NCI-H146 treated with DMSO at 0.1 percent for 48 hours (cell line): ENCODE data around the gene POLA1.
A peak's percentile ranks its signal among the peaks of the same experiment; 100 is the strongest.

Source experiments
- DNase-seq: peaks from one replicate; lab custom pipeline; 2025; ENCODE audit not compliant: unreplicated experiment; lab: John Stamatoyannopoulos, UW

Gene POLA1

DNA sequence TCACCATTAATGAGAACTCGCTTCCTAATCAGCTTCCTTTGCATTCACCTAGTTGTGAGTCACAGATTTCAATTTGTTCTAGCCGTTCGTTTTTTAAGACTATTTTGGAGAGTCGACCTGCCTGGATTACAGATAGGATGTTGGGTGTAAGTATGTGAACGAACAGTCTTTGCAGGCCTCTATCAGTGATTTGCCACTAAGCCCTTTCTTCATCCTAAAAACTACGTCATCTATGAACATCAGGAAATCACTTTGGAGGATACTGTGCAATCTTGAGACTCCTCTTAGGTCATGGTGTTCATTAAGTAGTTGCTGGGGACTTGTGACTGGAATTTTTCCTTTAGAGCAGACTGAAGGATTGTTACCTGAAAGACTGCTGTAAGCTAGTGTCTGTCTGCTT is 1.1 kb downstream of the POLA1 start:
- no peak for DNase-seq

DNA sequence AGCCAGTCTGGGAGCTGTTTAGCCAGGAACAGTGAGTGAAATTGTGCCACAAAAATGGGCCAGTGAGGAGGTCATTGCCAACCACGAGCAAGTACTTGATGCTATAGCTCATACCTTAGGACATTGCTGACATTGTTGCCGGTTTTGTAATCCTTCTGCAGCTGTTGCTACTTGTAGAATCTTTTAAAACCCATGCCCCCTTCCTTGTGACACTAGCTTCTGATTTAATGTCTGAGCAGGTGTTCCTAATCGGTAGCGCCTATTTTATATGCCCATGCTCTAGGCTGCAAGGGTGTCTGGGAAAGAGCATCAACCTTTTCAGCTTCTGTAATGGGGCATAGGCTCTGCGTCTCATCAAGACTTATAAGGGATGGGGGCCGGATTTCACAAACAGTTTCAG is 2.6 kb downstream of the POLA1 start:
- no peak for DNase-seq

DNA sequence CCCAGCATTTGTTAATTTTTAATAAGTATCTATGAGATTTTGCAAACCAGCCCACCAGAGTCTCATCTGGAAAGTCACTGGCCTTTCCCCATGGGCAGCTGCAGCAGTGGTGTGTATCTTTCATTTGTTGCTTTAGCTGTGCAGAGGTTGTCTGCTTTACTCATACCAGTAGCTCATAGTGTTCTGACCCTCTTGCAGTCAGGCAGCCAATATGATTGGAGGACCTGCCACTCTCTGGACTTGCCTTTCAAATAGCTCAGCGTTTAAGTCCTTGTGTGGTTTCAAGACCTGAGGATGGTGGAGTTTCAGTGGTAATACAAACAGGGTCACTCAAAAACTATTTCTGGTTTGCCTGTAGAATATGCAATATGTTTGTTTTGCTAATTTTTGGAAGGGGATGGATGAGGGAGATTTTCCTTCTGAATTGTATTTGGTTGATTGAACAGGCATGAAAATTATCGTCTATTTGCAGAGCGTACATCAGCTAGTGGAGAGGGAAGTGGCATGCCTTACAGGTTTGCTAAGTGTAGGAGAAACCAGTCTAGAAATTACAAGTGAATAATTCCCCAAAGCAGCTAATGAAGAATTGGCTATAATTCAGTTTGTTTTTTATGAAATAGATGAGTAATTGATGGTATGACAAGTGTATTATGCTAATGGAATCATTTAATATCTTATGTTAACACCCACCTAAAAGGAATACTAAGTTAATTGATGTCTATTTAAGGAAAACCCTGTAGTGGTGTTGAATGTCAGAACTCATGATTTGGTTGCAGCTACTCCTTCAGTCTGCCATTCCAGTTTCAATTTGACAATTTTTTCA is 8.9 kb downstream of the POLA1 start:
- DNase-seq: no peak

DNA sequence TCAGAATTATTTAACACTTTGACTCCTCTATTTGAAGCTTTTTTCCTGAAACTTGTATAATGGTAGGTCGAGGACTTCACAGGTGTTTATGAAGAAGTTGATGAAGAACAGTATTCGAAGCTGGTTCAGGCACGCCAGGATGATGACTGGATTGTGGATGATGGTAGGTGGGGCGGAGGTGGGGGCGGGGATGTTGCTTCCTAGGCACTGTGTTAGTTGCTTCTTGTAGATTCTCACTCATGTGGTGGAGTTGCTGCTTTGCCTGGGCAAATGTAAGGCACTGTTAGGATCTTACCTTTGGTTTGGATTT is 9.4 kb downstream of the POLA1 start:
- DNase-seq: no peak

DNA sequence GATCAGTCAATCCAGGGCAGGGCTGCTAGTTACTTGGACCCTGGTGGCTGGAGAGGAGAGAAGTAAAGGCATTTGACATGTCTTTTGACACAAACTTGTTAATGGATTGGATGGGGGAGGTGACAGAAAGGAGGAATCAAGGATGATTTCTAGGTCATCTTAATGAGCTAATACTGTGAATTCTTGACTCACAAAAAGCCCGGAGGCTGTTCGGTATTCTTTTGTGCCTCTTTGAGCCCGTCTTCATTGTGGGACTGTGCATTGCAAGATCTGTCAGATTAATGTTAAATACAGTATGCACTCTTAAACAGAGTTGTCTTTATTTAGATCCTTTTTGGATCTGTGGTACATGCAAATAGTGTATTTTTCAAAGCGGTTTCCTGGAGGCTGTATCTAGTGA is 25.1 kb downstream of the POLA1 start:
- DNase-seq: no peak

DNA sequence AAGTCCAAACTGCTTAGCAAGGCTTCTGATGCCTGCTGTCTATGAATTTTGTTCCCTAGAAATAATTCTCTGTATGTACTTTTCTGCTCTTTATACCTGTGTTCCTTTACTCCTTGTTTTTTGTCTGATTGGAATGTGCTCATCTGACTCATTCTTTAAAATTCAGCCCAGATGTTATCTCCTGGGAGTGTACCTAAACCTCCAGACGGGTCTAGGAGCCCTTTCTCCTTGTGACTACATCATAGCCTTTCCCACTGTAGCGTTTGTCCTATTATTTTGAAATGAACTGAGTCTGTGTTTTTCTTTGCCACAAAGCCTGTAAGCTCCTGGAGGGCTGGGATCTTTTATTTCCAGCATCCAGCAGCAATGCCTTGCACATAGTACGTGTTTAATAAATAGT is 26.3 kb downstream of the POLA1 start:
- DNase-seq: no peak

DNA sequence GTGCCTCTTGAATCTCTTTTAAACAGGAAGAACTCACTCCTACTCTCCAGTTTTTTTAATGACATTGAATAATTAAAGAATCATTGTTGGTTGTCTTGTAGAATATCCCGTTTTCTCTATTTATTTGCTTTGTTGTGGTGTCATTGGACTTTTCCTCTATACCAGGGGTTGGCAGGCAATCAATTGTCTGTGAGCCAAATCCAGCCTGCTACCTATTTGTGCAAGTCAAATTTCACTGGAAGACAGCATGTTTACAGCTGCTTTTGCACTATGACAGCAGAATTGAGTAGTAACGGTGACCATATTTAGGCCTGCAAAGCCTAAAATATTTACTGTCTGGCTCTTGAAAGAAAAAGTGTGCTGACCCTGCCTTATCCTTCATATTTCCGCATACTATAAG is 34.8 kb downstream of the POLA1 start:
- DNase-seq: no peak

DNA sequence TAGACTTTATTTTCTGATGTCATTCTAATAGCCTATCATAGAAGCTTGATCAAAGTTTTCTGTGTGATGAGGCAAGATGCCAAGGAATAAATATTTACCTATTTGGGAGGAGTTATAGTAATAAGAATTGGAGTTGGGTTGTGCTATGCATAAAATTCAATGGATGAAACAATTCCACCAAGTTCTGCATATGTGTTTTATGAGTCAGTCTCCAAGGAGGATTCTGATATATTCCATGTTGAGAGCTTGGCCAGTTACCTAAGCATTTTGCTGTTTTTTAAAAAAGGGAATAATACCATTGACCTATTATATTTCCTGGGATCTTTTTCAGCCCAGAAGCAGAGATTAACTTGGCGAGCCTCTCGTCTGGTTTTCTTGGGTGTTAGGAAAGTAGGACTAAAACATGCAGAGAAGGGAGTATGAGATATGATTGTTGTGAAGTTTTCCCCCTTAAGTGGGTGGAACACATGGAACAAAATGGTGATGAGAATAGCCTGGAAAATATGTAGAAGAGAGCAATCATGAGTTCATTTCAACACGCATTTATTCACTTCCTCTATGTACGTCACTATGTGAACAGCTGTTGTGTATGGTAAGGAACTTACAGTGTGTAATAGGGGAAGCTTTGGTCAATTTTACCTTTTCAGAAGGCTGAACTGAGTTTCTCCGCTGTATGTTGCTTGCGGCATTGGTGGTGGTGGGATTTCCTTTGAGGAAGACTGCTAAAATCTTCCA is 39.2 kb downstream of the POLA1 start:
- no peak for DNase-seq

DNA sequence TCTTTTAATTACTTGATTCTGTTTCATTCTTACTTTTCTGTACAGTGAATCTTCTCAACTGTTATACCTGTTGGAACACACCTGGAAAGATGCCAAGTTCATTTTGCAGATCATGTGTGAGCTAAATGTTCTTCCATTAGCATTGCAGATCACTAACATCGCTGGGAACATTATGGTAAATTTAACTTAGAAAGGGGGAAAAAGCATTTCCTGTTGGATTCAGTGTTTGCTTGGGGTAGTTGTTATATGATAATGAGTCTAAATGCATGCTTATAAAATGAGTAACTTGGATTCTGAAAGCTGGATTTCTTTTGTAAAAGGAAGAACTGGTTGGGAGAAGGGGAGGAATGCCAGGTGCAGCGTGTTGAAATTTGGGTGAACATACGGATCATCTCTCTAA is 47.6 kb downstream of the POLA1 start:
- no peak for DNase-seq

DNA sequence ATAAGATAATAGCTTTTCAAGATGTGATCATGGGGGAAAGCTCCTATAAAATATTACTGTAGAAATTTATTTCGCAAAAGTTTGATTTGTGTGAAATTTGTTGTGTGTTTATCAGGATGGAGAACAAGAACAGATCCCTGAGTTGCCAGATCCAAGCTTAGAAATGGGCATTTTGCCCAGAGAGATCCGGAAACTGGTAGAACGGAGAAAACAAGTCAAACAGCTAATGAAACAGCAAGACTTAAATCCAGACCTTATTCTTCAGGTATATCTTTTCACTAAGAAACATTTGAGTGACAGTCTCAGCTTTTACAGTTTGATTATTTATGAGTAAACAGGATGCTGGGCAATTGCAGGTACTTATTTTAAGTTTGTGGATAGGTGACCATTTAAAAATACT is 54.5 kb downstream of the POLA1 start:
- no peak for DNase-seq

DNA sequence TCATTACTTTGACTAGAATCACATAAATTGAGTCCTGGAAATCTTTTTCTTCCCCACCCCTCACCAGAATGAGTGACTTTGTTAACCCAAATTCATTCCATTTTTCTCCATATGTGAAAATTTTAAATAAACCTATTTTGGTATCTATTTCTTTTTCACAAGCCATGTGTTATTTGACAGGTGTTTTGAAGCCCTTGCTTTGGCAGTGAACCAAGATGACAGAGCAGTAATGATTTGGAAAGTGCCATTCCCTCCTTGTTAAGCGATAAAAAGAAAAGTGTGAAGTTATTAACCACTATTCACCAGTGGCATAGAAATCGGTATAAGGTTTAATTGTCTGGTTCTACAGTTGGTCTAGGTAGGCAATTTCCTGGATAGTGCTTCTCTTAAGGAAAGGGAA is 66.1 kb downstream of the POLA1 start:
- no peak for DNase-seq

DNA sequence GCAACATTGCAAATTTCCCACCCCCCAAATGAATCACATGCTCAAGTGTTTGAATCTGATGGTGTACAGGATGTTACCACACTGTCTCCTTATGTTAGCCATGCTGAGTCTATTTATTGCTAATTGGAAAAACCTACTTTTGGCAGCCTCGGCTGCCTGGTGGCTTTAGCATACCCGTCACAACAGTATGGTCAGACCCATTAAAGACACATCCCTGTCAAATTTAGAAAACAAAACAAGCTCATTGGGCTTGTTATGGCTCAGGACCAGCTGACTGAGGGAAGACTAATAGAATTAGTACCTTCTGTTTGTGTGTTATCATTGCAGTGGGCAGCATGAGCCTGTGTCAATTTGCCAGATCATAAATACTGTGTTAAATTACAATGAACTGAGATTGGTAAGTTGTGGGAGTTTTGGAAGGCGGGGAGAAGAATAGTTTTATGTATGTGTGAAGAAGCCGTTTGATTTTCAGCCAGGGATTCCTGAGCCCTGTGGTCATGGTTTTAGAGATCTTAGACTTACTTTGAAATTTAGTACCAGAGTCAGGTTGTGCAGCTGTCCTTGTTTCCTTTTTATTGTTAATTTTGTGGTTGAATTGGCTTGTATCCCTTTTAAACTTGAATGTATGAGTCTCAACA is 66.8 kb downstream of the POLA1 start:
- no peak for DNase-seq

DNA sequence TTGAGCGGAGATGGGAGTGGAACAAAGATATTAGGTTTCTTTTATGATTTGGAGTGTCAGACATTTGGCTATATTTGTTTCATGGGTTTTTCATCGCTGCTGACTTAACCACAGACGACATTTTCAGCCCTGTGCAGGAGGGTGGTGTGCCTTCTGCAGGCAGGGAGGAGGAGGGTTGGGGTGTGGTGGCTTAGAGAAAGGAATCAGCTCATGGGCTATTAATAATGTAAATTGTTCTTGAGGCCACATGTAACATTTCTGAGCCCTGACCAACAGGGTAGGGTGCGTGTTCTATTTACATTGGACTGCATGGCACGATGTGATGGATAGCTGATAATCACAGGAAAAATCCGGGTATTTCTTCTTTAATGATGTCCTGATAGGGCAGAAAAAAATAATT is 67.6 kb downstream of the POLA1 start:
- no peak for DNase-seq

DNA sequence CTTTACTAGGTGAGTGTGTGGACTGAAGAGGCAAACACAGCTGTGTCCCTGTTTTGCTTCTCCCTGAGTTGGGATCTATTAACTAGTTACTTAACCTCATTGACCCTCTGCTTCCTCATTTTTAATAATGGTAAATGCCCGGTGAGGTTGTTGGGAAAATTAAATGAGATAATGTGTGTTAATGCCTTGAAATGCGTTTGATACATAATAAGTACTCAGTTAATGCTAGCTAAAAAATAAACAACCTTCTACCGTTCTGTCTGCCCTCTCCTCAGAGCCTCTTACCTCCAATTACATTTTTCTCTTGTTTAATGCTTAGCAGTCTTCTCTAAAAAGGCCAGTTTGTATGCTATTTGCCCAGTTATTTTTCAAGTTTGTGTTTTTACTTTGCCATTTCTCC is 70.3 kb downstream of the POLA1 start:
- no peak for DNase-seq

DNA sequence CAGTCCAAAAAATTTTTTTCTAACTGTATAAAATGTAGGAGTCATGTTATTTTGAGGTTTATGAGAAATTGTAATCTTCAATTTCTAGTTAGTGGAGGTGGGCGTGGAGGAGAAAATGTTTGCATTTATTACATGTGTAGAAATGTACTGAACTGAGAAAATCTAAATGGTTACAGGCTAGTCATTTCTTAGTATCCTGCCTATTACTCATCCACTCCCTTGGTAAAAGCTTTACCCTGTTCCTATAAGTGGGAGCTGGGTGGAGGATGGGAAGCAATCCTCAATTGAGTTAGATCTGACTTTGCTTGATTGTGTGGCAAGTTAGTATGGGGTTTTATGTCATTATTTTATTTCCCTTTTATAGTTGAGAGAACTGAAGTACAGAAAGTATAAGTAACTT is 73.8 kb downstream of the POLA1 start:
- DNase-seq: no peak

DNA sequence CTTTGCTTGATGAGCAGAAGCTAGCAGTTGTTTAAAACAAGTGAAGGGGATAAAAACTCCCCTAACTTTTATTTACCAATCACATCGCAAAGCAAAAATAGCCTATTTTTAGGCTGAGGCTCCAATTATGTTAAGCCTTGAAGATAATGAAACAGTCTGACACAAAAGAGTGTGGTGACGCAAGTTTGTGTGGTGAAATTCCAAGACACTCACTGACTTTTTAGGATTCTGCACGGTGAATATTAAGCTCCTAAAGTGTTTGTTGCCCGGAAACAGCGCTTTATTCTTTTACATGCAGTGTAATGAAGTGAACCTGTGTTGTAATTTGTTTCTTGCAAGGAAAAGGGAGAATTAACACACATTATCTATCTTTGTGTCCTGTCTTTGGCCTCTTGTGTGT is 74.8 kb downstream of the POLA1 start:
- DNase-seq: no peak

DNA sequence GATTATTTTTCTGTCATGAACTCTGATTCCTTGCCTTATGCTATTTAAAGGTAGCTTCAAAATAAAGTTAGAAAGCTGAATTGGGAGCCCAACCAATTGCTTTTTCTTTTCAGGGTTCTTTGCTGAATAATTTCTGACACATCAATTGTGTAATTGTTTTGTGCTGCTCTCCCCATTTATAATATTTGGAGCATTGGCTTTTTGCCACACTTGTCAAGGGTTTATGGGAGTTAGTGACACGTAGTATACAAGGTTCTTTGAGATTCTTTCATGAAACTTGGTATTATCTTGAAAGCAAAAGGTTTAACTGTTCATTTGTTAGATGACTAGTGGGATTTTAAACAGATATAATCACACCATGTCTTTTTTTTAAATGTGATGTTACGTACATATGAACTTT is 80.9 kb downstream of the POLA1 start:
- no peak for DNase-seq

DNA sequence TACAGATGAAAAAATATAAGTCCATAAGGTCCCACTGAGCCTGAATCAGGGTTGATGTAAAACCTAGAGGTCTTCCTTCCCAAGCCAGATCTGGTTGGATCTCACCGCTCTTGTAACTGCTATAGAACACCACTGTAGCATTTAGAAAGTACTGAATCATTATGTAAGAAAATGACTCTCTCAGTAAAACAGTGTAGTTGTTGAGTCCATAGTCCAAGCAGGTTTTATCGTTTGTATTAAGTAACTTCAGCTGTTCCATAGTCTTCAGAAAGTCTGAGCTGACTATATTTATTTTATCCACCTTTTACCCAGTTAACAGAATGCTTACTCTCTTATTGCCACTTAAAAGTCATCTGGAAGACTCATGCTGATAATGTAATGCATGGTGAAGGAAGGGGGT is 82.2 kb downstream of the POLA1 start:
- DNase-seq: no peak

DNA sequence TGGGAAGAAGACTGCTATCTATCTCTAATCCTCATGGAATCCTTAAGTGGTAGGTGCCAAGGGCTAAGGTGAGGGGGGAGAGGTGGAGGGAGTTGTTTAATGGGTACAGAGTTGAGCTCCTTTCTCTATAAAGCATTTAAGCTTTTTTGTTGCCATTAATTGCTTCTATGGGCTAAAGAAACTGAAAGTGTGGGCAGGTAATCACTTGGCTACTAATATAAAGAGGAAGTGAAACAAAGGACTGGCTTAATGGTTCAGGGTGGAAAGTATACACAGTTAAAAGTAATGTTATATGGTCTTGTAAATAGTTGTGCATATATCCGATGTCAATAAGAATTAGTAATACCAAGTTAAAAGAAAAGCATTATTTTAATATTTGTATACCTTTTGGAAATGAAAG is 83.9 kb downstream of the POLA1 start:
- DNase-seq: no peak

DNA sequence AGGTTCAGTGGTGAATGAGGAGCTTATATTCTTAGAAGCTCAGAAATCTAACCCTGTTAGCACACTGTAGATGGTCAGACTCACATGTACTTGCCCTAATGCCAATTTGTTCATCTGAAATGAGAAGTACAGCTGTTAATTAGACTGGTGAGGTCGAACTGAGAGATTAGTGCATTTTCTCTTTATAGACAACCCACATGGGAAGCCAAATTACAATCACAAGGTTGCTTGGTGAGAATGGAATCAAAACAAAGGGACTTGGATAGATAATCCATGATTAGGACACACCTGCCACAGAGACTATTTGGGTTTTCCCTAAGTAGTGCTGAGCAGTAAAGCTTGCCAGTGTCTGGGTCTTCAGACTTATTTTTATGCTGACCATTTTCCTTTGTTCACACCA is 88.3 kb downstream of the POLA1 start:
- peak; percentile 8 for DNase-seq

DNA sequence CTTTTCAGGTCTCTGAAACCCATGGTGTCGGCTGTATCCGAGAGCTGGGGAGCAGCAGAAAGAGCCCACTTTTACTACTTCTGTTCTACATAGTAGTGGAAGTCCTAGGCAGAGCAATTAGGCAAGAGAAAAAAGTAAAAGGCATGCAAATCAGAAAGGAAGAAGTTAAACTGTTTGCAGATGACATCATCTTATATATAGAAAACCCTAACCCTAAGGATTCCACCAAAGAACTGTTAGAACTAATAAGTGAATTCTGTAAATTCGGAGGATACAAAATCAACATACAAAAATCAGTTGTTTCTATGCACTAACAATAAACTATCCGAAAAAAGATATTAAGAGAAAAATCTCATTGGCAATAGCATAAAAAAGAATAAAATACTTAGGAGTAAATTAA is 95.3 kb downstream of the POLA1 start:
- DNase-seq: no peak

DNA sequence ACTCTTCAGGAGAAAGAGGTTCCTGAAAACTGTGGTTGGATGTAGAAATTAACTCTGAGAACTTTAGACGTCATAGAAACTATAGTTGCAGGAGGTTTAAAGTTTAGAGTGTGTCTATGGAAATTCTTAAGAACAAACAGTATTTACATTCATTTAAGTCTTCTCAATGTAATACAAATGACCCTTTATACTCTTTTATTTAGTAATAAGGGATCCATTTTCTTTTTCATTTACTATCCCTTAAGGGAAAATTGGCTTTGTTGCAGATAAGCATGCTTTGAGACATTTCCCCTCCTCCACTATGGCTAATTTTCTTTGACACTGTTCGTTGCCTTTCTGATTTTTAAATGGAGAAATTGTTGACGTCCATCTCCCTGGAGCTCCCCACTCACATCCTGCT is 96.4 kb downstream of the POLA1 start:
- DNase-seq: no peak
